HFF-Myc (cell line): Measurements from ENCODE around the gene CTR9.

Experiments used
- DNase-seq: peaks from one replicate; pipeline ENCODE4 v3.0.0-alpha.2; 2011; ENCODE audit warnings: low read depth; ENCODE audit errors: extremely low read depth
- H3K4me3 ChIP-seq: replicated peaks from 2 replicates; pipeline ENCODE4 v1.5.1; 2011; ENCODE audit warnings: low read depth, mild to moderate bottlenecking, control low read depth, low read length
- TF ChIP-seq, protein P1 (sequence below): IDR thresholded peaks from 2 replicates; pipeline ENCODE4 v1.5.1; 2012; ENCODE audit warnings: mild to moderate bottlenecking, low read depth, low read length, control low read depth; ENCODE audit errors: missing control alignments

CTR9 gene

DNA sequence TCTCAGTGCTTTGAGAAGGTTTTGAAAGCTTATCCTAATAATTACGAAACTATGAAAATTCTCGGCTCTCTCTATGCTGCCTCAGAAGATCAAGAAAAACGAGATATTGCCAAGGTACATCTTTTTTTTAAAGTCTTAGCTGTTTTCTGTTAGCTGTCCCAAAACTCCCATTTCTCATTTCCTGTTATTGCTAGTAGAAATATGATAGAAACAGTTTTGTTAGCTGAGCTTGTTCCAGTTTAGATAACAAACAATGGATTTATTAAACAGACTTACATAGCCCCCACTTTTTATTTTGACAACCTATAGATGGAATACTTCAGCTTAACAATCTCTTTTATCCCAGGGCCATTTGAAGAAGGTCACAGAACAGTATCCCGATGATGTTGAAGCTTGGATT, 12.7 kb downstream of the CTR9 start:
- TF ChIP-seq, protein P1, sequence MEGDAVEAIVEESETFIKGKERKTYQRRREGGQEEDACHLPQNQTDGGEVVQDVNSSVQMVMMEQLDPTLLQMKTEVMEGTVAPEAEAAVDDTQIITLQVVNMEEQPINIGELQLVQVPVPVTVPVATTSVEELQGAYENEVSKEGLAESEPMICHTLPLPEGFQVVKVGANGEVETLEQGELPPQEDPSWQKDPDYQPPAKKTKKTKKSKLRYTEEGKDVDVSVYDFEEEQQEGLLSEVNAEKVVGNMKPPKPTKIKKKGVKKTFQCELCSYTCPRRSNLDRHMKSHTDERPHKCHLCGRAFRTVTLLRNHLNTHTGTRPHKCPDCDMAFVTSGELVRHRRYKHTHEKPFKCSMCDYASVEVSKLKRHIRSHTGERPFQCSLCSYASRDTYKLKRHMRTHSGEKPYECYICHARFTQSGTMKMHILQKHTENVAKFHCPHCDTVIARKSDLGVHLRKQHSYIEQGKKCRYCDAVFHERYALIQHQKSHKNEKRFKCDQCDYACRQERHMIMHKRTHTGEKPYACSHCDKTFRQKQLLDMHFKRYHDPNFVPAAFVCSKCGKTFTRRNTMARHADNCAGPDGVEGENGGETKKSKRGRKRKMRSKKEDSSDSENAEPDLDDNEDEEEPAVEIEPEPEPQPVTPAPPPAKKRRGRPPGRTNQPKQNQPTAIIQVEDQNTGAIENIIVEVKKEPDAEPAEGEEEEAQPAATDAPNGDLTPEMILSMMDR = no peak
- no peak overlapping the region for H3K4me3 ChIP-seq
- no peak for DNase-seq

DNA sequence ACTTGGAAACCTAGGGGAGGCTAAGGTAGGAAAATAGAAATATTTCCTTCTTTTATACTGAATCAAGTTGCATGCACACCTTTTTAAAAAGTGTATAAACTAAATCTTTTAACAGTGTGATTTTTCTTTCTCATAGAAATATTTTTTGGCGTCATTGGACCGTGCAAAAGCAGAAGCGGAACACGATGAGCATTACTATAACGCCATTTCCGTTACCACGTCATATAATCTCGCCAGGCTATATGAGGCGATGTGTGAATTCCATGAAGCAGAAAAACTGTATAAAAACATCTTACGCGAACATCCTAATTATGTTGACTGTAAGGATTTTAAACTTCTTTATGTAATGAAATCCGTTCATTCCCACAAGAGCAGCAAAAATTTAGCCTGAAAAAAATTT, 13.4 kb downstream of the CTR9 start:
- no peak overlapping the region for H3K4me3 ChIP-seq
- TF ChIP-seq, protein P1 = no peak
- DNase-seq = no peak

DNA sequence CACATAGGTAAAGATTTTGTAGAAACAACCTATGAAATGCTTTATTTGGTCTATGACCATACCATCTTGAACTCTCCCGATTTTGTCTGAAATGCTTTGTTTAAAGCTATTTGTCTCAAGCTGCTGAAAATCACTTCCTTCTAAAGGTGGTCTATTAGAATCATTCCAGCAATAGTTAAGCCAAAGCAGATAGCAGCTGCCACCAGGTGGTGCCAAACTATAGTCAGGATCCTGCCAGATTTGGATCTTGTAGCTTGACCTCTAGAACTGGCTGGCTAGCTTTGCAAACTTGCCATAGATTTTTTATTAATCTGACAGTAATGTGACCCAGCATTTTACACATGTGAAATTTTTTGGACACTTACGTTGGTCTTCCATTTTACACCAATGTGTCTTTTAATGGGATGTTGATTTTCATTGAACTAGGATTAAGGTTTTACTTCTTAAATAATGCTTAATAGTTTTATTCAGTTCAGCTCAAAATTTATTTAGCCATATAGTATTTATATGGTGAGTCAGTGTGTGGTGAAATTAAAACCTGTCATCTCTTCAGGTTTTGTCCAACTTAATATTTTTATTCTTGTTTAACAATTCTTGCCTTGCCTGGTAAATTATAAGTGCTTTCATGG, 19.7 kb downstream of the CTR9 start:
- TF ChIP-seq, protein P1 = peak; percentile 84
- peak; percentile 19 for DNase-seq
- H3K4me3 ChIP-seq = no peak overlapping the region

DNA sequence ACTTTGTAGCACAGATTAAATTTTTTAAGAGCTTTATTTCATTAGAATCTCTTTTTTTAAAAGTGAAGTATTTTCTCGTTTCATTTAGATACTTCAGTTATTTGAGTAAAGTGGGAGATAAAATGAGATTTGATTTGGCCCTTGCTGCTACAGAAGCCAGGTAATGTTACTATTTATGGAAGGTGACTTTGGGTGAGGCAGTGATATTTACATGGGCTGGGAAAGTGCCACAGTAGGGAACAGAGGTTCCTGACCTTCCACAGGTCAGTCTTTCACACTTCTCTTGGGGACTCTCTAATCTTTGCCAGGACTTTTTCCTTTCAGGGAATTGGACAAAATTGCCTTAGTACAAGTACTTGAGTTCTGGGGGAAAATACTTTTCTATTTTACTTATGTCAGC, 20.4 kb downstream of the CTR9 start:
- TF ChIP-seq, protein P1 = no peak
- H3K4me3 ChIP-seq = no peak overlapping the region

DNA sequence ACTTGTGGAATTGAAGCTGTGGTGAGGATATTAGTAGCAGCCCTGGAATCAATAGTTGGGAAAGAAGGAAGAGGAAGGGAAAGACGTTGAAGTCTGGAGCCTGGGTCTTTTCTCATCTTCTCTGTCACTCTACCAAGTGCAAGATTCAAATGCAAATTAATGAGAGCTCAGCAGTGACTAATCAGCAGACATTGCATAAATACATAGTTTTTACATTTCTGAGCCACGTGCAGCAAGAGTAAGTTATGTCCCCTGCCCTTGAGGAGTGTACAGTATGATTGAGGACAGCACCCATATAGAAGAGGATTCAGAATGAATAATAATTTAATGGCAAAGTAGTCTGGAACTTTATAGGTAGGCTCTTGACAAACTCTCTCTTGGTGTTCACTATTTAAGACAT, 23.8 kb downstream of the CTR9 start:
- DNase-seq = no peak
- TF ChIP-seq, protein P1 = no peak
- no peak overlapping the region for H3K4me3 ChIP-seq

More for the DNA sequence above, 20.4 kb downstream of the CTR9 start:
- no peak for DNase-seq

DNA sequence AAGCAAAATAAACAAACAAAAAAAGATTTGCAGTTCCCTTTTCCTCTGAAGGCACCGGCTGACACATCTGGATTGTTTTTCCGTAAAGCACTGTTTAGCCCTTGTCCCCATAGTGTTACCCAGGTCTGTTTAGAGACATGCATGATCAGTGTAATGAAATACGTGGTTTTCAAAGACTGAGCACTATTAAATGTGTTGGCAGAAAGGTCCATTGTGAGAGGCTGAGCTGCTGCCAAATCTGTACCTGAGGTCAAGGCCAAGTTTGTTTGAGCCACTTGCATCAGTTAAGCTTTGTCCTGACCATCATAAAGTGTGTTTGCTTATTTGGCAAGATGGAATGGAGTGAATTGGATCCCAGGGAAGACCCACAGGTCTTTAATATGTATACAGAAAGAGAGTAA, 26.3 kb downstream of the CTR9 start:
- H3K4me3 ChIP-seq = no peak overlapping the region
- DNase-seq = no peak
- TF ChIP-seq, protein P1 = no peak

DNA sequence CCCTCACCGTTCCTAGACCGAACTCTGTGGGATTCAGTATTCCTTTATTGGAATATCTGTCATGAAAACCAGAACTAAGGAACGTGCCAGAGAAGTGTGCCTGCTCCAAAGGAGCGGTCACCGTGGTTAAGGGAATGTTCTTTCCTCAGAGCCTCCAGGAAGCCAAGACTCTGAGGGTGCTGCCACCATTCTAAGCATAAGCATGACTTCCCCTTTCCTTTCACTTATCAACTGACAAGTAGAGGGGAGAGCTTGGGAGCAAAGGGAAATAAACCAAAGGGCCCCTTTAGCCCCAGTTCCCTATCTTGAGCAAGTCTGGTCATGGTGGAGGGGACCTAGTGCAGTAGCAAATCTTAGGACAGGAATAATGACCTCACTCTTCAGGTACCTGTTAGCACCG, 26.8 kb downstream of the CTR9 start:
- TF ChIP-seq, protein P1 = no peak
- no peak for DNase-seq
- no peak overlapping the region for H3K4me3 ChIP-seq
